ENCODE results near the gene OLIG1. TPM values are rescaled to one million over a fixed set of nuclear protein-coding genes. Genes with fewer than 3 reads are reported as not detected.

The OLIG1 gene
- total and polyA plus RNA-seq, 2 of the 4 experiments (the other 2 are of a cell fraction): not detected

DNA sequence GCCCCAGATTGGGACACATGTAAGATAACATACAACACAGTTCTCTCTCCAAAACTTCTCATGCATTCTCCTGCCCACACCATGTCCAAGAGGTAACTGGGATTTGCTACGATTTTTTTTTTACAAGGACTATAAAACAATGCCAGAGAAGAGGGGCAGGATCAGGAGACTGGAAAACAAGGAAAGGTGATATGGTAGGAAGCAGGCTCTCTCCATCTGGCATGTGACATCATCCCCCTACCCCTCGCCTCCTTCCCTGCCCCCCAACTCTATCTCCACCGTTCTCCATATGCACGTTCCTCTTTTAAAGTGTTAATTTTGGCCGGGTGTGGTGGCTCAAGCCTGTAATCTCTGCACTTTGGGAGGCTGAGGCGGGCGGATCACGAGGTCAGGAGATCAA lies 23.5 kb upstream of the OLIG1 start:
- Histone ChIP-seq H3K27ac (ENCODE audit: insufficient read depth, low read length) (no peak overlapping the region), H2BK15ac (ENCODE audit: low read depth, low read length) (no peak overlapping the region), H3K79me1 (ENCODE audit: low read depth in 1 of 2, low read length in 2 of 2) (no peaks in the 10 kb centered on the region), H3K4me2 (ENCODE audit: low read depth, low read length) (no peak overlapping the region), H3K9me1 (ENCODE audit: insufficient read depth, low read length) (0 out of 2 replicates have a peak, but pooled peaks cover 6% of the 10 kb centered on the region), H3K4me1 (ENCODE audit: control insufficient read depth, insufficient read depth, low read length) (peaks cover 5% of the 10 kb centered on the region; the same call in 1 of the 2 replicates), H3K4ac (ENCODE audit: low read depth, low read length) (no peak overlapping the region), H2BK120ac (ENCODE audit: low read depth, low read length) (no peak overlapping the region), H2AK5ac (ENCODE audit: low read depth, low read length) (no peak overlapping the region), H2BK20ac (ENCODE audit: low read depth, low read length) (no peak overlapping the region), H3K4me3 (ENCODE audit: insufficient read depth, low read depth, low read length) (no peak overlapping the region), H3K36me3 (ENCODE audit: control insufficient read depth, insufficient read depth, low read length) (no peaks in the 10 kb centered on the region), H3K56ac (ENCODE audit: extremely low read depth, insufficient read depth, low read length) (no peak overlapping the region), H2BK5ac (ENCODE audit: low read depth, low read length, poor library complexity, severe bottlenecking) (no peak overlapping the region), H3K18ac (ENCODE audit: low read depth, low read length) (no peak overlapping the region), H3K14ac (replicated peaks; ENCODE audit: low read depth, low read length) (no peak overlapping the region), H4K5ac (ENCODE audit: low read depth, low read length) (no peak overlapping the region), H4K8ac (ENCODE audit: low read depth in 2 of 2, low read length in 2 of 2) (no peak overlapping the region), H3K23ac (ENCODE audit: low read depth, low read length) (no peak overlapping the region), H3K9ac (ENCODE audit: low read depth, low read length) (no peak overlapping the region), H3K27me3 (ENCODE audit: control insufficient read depth, insufficient read depth, low read length) (peaks cover 23% of the 10 kb centered on the region), H2AFZ (replicated peaks; ENCODE audit: low read length, poor library complexity) (no peak overlapping the region), H3K9me3 (ENCODE audit: control insufficient read depth, insufficient read depth, low read length) (no peaks in the 10 kb centered on the region), H4K20me1 (ENCODE audit: insufficient read depth, low read length) (no peaks in the 10 kb centered on the region), H2AK9ac (replicated peaks; ENCODE audit: low read depth, low read length, poor library complexity) (no peak overlapping the region), H4K91ac (ENCODE audit: insufficient read depth, low read depth, low read length) (no peak overlapping the region)
- ChIA-PET CTCF (no interaction called here), POLR2A (ENCODE audit: unreplicated experiment) (no interaction called here)
- WGBS, 2 experiments (ENCODE audit: extremely low coverage in 2 of 2, insufficient read length in 1 of 2): no CpG with 5 or more reads among the region's 8 CpGs
- DNase-seq: no peak
- intact Hi-C loops (cut with micrococcal nuclease): no loop called here
- in situ Hi-C loops (cut with MboI; ENCODE audit: low sequenced_read_pairs): no loop called here
- ATAC-seq (ENCODE audit: low read depth): no peak
- no TSS peak for BruUV-seq (replicated peaks)
- dilution Hi-C loops (cut with HindIII; ENCODE audit: low sequenced_read_pairs, unreplicated experiment): no loop called here
- TF ChIP-seq SMC3 (IDR thresholded peaks at IDR 0.05; ENCODE audit: low read depth, low read length) (no peak), MAFK (IDR thresholded peaks at IDR 0.05; ENCODE audit: low read depth, low read length) (no peak), POLR2A (IDR thresholded peaks at IDR 0.05; ENCODE audit: low read depth, low read length) (no peak)
